ENCODE results near the gene ZSWIM4. TPM values are rescaled to one million over a fixed set of nuclear protein-coding genes. Genes with fewer than 3 reads are reported as not detected.

The ZSWIM4 gene
- total and polyA plus RNA-seq, 2 of the 4 experiments (the other 2 are of a cell fraction) = 2.2 to 6.2 TPM

- BruUV-seq (replicated peaks) = no TSS peak
- TF ChIP-seq MAFK (IDR thresholded peaks at IDR 0.05; ENCODE audit: low read depth, low read length) = no peak
- TF ChIP-seq POLR2A (IDR thresholded peaks at IDR 0.05; ENCODE audit: low read depth, low read length) = no peak; the same call in 1 of the 2 replicates
- TF ChIP-seq FOS (IDR thresholded peaks at IDR 0.05; ENCODE audit: low read depth, low read length) = 0 out of 2 replicates have a peak, but pooled peaks have one; percentile 16
- TF ChIP-seq CTCF (conservative IDR thresholded peaks at IDR 0.05; ENCODE audit: low read depth, low read length) = no peak
- 0 out of 2 replicates have a peak, but pooled peaks have one; percentile 3 for TF ChIP-seq NFE2L2 (IDR thresholded peaks at IDR 0.05; ENCODE audit: low read depth, low read length)
- TF ChIP-seq RCOR1 (IDR thresholded peaks at IDR 0.05; ENCODE audit: insufficient replicate concordance, low read length) = no peak
- TF ChIP-seq USF2 (IDR thresholded peaks at IDR 0.05; ENCODE audit: low read depth, low read length) = no peak
- no peak for TF ChIP-seq RFX5 (IDR thresholded peaks at IDR 0.05; ENCODE audit: low read depth, low read length)
- no peak for TF ChIP-seq ELK1 (IDR thresholded peaks at IDR 0.05; ENCODE audit: borderline replicate concordance, low read depth, low read length)
- no peak for TF ChIP-seq MXI1 (IDR thresholded peaks at IDR 0.05; ENCODE audit: borderline replicate concordance, low read depth, low read length)
- no peak; the same call in 1 of the 2 replicates for TF ChIP-seq MAZ (IDR thresholded peaks at IDR 0.05; ENCODE audit: borderline replicate concordance, low read depth, low read length)
- TF ChIP-seq CHD1 (IDR thresholded peaks at IDR 0.05; ENCODE audit: low read depth, low read length) = peak; percentile 57; the same call in 1 of the 2 replicates
- TF ChIP-seq CEBPB (IDR thresholded peaks at IDR 0.05; ENCODE audit: low read depth, low read length) = no peak
These were observed 39.2 kb downstream of the ZSWIM4 start for GRCh38 chr19:13834244-13835069.

More at GRCh38 chr19:13834244-13835069, 39.2 kb downstream of the ZSWIM4 start:
- H3K23ac ChIP-seq (ENCODE audit: low read depth, low read length) = peak overlapping the region; percentile 34; the same call in 1 of the 2 replicates
- H3K4me3 ChIP-seq (ENCODE audit: insufficient read depth, low read depth, low read length) = no peak overlapping the region
- no peaks in the 10 kb centered on the region for H3K27me3 ChIP-seq (ENCODE audit: control insufficient read depth, insufficient read depth, low read length)
- intact Hi-C loops (cut with micrococcal nuclease) (loop anchor here (5.0 kb wide), 1 partner anchor 37 kb away; the partner anchor contains the start of gene ZSWIM4), dilution Hi-C loops (cut with HindIII; ENCODE audit: low sequenced_read_pairs, unreplicated experiment) (no loop called here), in situ Hi-C loops (cut with MboI; ENCODE audit: low sequenced_read_pairs) (loop anchor here (25.0 kb wide), 1 partner anchor 1047 kb away; the partner anchor contains the start of genes HOOK2 and JUNB)
- H2BK20ac ChIP-seq (ENCODE audit: low read depth, low read length) = no peak overlapping the region
- no peaks in the 10 kb centered on the region for H3K9me3 ChIP-seq (ENCODE audit: control insufficient read depth, insufficient read depth, low read length)
- no peak overlapping the region; a peak in 1 of 4 replicates for H4K8ac ChIP-seq (ENCODE audit: low read depth in 2 of 2, low read length in 2 of 2)
- ChIA-PET POLR2A (ENCODE audit: unreplicated experiment) (interaction anchor here (0.8 kb wide), 1 partner anchor 27 kb away, joined by 3 read pairs; no protein-coding TSS in a partner anchor), CTCF (no interaction called here)
- H3K56ac ChIP-seq (ENCODE audit: extremely low read depth, insufficient read depth, low read length) = no peak overlapping the region
- H2BK15ac ChIP-seq (ENCODE audit: low read depth, low read length) = no peak overlapping the region
- peak overlapping the region; percentile 6 for H3K27ac ChIP-seq (ENCODE audit: insufficient read depth, low read length)
- WGBS, 2 experiments (ENCODE audit: extremely low coverage in 2 of 2, insufficient read length in 1 of 2) = 87% methylated on average over 3 of the region's 14 CpGs; no CpG with 5 or more reads in 1 of the 2 experiments
- no peak overlapping the region for H2BK120ac ChIP-seq (ENCODE audit: low read depth, low read length)
- peak overlapping the region; percentile 97 for H2AK9ac ChIP-seq (replicated peaks; ENCODE audit: low read depth, low read length, poor library complexity)
- H2AFZ ChIP-seq (replicated peaks; ENCODE audit: low read length, poor library complexity) = no peak overlapping the region
- H3K14ac ChIP-seq (replicated peaks; ENCODE audit: low read depth, low read length) = 0 out of 2 replicates have a peak overlapping the region, but pooled peaks have one; percentile 18
- no peak overlapping the region for H3K18ac ChIP-seq (ENCODE audit: low read depth, low read length)
- peaks cover 96% of the 10 kb centered on the region for H4K20me1 ChIP-seq (ENCODE audit: insufficient read depth, low read length)
- ATAC-seq (ENCODE audit: low read depth) (peak; percentile 2; the same call in 1 of the 2 replicates), DNase-seq (peak; percentile 76)
- peaks cover 49% of the 10 kb centered on the region for H3K36me3 ChIP-seq (ENCODE audit: control insufficient read depth, insufficient read depth, low read length)
- H3K9me1 ChIP-seq (ENCODE audit: insufficient read depth, low read length) = peaks cover 5% of the 10 kb centered on the region
- no peak overlapping the region for H4K5ac ChIP-seq (ENCODE audit: low read depth, low read length)
- peaks cover 38% of the 10 kb centered on the region for H3K4me1 ChIP-seq (ENCODE audit: control insufficient read depth, insufficient read depth, low read length)
- peak overlapping the region; percentile 6; the same call in 1 of the 2 replicates for H3K9ac ChIP-seq (ENCODE audit: low read depth, low read length)
- H3K79me1 ChIP-seq (ENCODE audit: low read depth in 1 of 2, low read length in 2 of 2) = peaks cover 6 to 61% of the 10 kb centered on the region in 2 experiments; a peak in 3 of 4 replicates
- peak overlapping the region; percentile 46; the same call in 1 of the 2 replicates for H3K4ac ChIP-seq (ENCODE audit: low read depth, low read length)
- H2AK5ac ChIP-seq (ENCODE audit: low read depth, low read length) = peak overlapping the region; percentile 44
- H4K91ac ChIP-seq (ENCODE audit: insufficient read depth, low read depth, low read length) = no peak overlapping the region
- peak overlapping the region; percentile 4; the same call in 1 of the 2 replicates for H3K4me2 ChIP-seq (ENCODE audit: low read depth, low read length)
- peak overlapping the region; percentile 26 for H2BK5ac ChIP-seq (ENCODE audit: low read depth, low read length, poor library complexity, severe bottlenecking)
